ENCODE results near the gene FAS.

Gene FAS

GRCh38 chr10:89035461-89035860, 44.9 kb downstream of the FAS start:
- no peak for DNase-seq (ENCODE audit: low spot score)

GRCh38 chr10:89037096-89037495, 46.5 kb downstream of the FAS start:
- DNase-seq (ENCODE audit: low spot score): no peak

GRCh38 chr10:89042562-89042961, 52.0 kb downstream of the FAS start:
- DNase-seq (ENCODE audit: low spot score): no peak

- no peak for DNase-seq (ENCODE audit: low spot score)
These were observed 52.5 kb downstream of the FAS start for GRCh38 chr10:89043052-89043451.

GRCh38 chr10:89047397-89047796, 56.8 kb downstream of the FAS start:
- DNase-seq (ENCODE audit: low spot score): peak; percentile 12

- no peak for DNase-seq (ENCODE audit: low spot score)
These were observed 61.0 kb downstream of the FAS start for GRCh38 chr10:89051593-89051992.

- no peak for DNase-seq (ENCODE audit: low spot score)
These were observed 63.0 kb downstream of the FAS start for GRCh38 chr10:89053555-89053954.

GRCh38 chr10:89055159-89055558, 64.6 kb downstream of the FAS start:
- no peak for DNase-seq (ENCODE audit: low spot score)

GRCh38 chr10:89062861-89063260, 72.3 kb downstream of the FAS start:
- no peak for DNase-seq (ENCODE audit: low spot score)

- DNase-seq (ENCODE audit: low spot score): no peak
These were observed 72.9 kb downstream of the FAS start for GRCh38 chr10:89063465-89063864.

GRCh38 chr10:89064748-89065147, 74.2 kb downstream of the FAS start:
- no peak for DNase-seq (ENCODE audit: low spot score)
